ENCODE measurements around the gene DNAH6. TPM values are rescaled to one million over a fixed set of nuclear protein-coding genes. Genes with fewer than 3 reads are reported as not detected.

The DNAH6 gene
- total and polyA plus RNA-seq, 2 of the 8 experiments (the other 6 are each of a cell fraction or from before 2014, with no cell fraction given) = 0.06 to 0.43 TPM

DNA sequence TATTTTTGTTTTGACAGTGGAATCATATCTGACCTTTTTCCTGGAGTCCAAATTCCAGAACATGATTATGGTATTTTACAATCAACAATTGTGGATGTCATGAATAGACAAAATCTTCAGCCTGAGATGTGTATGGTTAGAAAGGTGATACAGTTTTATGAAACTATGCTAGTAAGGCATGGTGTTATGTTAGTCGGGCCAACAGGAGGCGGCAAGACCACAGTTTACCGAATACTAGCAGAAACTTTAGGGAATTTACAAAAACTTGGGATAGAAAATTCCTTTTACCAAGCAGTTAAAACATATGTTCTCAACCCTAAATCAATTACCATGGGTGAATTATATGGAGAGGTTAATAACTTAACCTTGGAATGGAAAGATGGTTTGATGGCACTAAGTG, 137.0 kb downstream of the DNAH6 start:
- Histone ChIP-seq H3K23ac (ENCODE audit: insufficient read length) (no peak overlapping the region), H3K4me1 (replicated peaks in 1 of 4; ENCODE audit: control insufficient read depth in 3 of 4, insufficient read depth in 4 of 4, low read length in 3 of 4) (no peaks in the 10 kb centered on the region), H2BK12ac (ENCODE audit: low read depth, low read length) (no peak overlapping the region), H3K23me2 (ENCODE audit: low read depth, low read length) (no peaks in the 10 kb centered on the region), H4K20me1 (replicated peaks in 1 of 2; ENCODE audit: control insufficient read depth in 1 of 2, insufficient read depth in 2 of 2, low read length in 2 of 2) (no peaks in the 10 kb centered on the region), H3K79me2 (ENCODE audit: control insufficient read depth in 1 of 2, insufficient read depth in 2 of 2, low read length in 2 of 2) (no peaks in the 10 kb centered on the region), H3K9ac (replicated peaks in 1 of 4; ENCODE audit: extremely low read depth in 1 of 4, low read depth in 3 of 4, low read length in 3 of 4) (no peak overlapping the region), H3K79me1 (ENCODE audit: low read depth, low read length) (no peaks in the 10 kb centered on the region), H4K5ac (ENCODE audit: insufficient read length, low read depth, low read length) (no peak overlapping the region), H3K27me3 (replicated peaks in 1 of 4; ENCODE audit: control insufficient read depth in 3 of 4, extremely low read depth in 1 of 4, insufficient read depth in 3 of 4, low read length in 3 of 4) (no peaks in the 10 kb centered on the region), H3K4ac (replicated peaks; ENCODE audit: insufficient read length, low read depth, low read length) (no peak overlapping the region), H3K14ac (ENCODE audit: insufficient read length) (no peak overlapping the region), H3K27ac (ENCODE audit: low read depth, low read length) (no peak overlapping the region), H3K4me2 (ENCODE audit: insufficient read depth in 1 of 2, low read depth in 2 of 2, low read length in 2 of 2) (no peak overlapping the region), H4K91ac (replicated peaks; ENCODE audit: insufficient read length, low read length) (no peak overlapping the region), H3K18ac (ENCODE audit: extremely low read depth, low read length) (no peak overlapping the region), H3K56ac (replicated peaks; ENCODE audit: insufficient read length, low read depth, low read length) (no peak overlapping the region), H3K4me3 (ENCODE audit: extremely low read depth in 1 of 4, insufficient read depth in 2 of 4, low read depth in 3 of 4, low read length in 4 of 4) (no peak overlapping the region), H2BK120ac (replicated peaks; ENCODE audit: low read depth, low read length) (no peak overlapping the region), H2BK5ac (ENCODE audit: low read depth, low read length) (no peak overlapping the region), H4K8ac (ENCODE audit: extremely low read depth, insufficient read depth, low read length) (no peak overlapping the region), H3K36me3 (ENCODE audit: control insufficient read depth in 2 of 4, insufficient read depth in 4 of 4, low read length in 3 of 4) (no peaks in the 10 kb centered on the region), H2BK15ac (ENCODE audit: low read length) (no peak overlapping the region), H2AFZ (ENCODE audit: low read length) (no peak overlapping the region), H3K9me3 (ENCODE audit: insufficient read depth in 2 of 2, low read depth in 1 of 2, low read length in 1 of 2) (no peaks in the 10 kb centered on the region), H2AK5ac (ENCODE audit: low read depth, low read length) (no peak overlapping the region), H2BK20ac (ENCODE audit: low read length) (no peak overlapping the region)
- TF ChIP-seq CTCF (IDR thresholded peaks at IDR 0.05; ENCODE audit: control extremely low read depth in 1 of 3, insufficient read depth in 1 of 3, low read depth in 1 of 3, low read length in 3 of 3) = peak in 2 of 3 experiments; percentile 40 to 46; a peak in 2 of 4 replicates
- peak; percentile 63 to 68 for TF ChIP-seq RAD21 (IDR thresholded peaks at IDR 0.05 in 1 of 2, conservative IDR thresholded peaks at IDR 0.05 in 1 of 2; ENCODE audit: low read depth in 2 of 2, low read length in 2 of 2)
- TF ChIP-seq NRF1 (IDR thresholded peaks at IDR 0.05; ENCODE audit: low read depth, low read length) = no peak
- TF ChIP-seq CEBPB (IDR thresholded peaks at IDR 0.05; ENCODE audit: low read depth, low read length) = no peak
- TF ChIP-seq, protein P1, sequence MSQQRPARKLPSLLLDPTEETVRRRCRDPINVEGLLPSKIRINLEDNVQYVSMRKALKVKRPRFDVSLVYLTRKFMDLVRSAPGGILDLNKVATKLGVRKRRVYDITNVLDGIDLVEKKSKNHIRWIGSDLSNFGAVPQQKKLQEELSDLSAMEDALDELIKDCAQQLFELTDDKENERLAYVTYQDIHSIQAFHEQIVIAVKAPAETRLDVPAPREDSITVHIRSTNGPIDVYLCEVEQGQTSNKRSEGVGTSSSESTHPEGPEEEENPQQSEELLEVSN (IDR thresholded peaks at IDR 0.05) = no peak
- POLR2A ChIA-PET (ENCODE audit: partially characterized antibody) = no interaction called here
- CTCF ChIA-PET (ENCODE audit: partially characterized antibody) = interaction anchor here (0.8 to 1.4 kb wide), 4 partner anchors 22 to 216 kb away, joined by 3 to 5 read pairs (median 4); no protein-coding TSS in a partner anchor
- 85% methylated on average over 3 of the region's 3 CpGs; no CpG with 5 or more reads in 1 of the 2 experiments for WGBS, 2 experiments (ENCODE audit: extremely low coverage in 1 of 2, insufficient coverage in 1 of 2, insufficient read length in 1 of 2, insufficient replicate concordance in 2 of 2, low coverage in 1 of 2, low lambda C conversion rate in 2 of 2, missing lambda C conversion rate in 1 of 2)
- DNase-seq (ENCODE audit: low read depth in 1 of 2, low spot score in 2 of 2) (no peak), FAIRE-seq (no peak)
